ENCODE results near the gene DCAF15.

Gene DCAF15

GRCh38 chr19:13981021-13981420, 28.7 kb downstream of the DCAF15 start:
- TF ChIP-seq CTCF (IDR thresholded peaks at IDR 0.05; ENCODE audit: extremely low read depth, missing control alignments), result no peak
- no peak for DNase-seq (ENCODE audit: low spot score)

- no peak for DNase-seq (ENCODE audit: low spot score)
- TF ChIP-seq CTCF (IDR thresholded peaks at IDR 0.05; ENCODE audit: extremely low read depth, missing control alignments), result no peak
Observed at GRCh38 chr19:13981467-13981866, 29.2 kb downstream of the DCAF15 start.

GRCh38 chr19:13981988-13982501, 29.7 kb downstream of the DCAF15 start:
- DNase-seq (ENCODE audit: low spot score), result no peak
- no peak for TF ChIP-seq CTCF (IDR thresholded peaks at IDR 0.05; ENCODE audit: extremely low read depth, missing control alignments)

DNA sequence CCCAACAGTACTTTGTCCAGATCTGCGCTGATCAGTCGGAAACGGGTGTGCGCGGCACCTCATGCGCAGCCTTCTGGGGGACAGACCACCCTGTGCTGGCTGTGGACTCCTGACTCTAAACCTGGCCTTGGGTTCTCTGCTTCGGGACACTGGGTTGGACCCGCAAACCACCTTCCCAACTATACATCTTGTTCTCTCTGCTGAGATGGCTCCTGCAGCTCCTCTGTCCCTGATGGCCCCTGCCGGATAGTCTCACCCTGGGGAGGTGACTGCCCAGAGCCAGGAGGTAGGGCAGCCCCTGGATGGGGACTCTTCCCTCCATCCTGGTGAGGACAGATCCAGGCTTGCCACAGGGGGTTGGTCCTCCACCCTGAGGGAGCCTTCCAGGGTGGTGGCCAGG, 30.5 kb downstream of the DCAF15 start:
- DNase-seq (ENCODE audit: low spot score), result no peak
- TF ChIP-seq CTCF (IDR thresholded peaks at IDR 0.05; ENCODE audit: extremely low read depth, missing control alignments), result no peak

- DNase-seq (ENCODE audit: low spot score), result no peak
- no peak for TF ChIP-seq CTCF (IDR thresholded peaks at IDR 0.05; ENCODE audit: extremely low read depth, missing control alignments)
Observed at GRCh38 chr19:13983213-13983889, 31.0 kb downstream of the DCAF15 start.

GRCh38 chr19:13984186-13984585, 31.9 kb downstream of the DCAF15 start:
- no peak for TF ChIP-seq CTCF (IDR thresholded peaks at IDR 0.05; ENCODE audit: extremely low read depth, missing control alignments)
- DNase-seq (ENCODE audit: low spot score), result no peak

DNA sequence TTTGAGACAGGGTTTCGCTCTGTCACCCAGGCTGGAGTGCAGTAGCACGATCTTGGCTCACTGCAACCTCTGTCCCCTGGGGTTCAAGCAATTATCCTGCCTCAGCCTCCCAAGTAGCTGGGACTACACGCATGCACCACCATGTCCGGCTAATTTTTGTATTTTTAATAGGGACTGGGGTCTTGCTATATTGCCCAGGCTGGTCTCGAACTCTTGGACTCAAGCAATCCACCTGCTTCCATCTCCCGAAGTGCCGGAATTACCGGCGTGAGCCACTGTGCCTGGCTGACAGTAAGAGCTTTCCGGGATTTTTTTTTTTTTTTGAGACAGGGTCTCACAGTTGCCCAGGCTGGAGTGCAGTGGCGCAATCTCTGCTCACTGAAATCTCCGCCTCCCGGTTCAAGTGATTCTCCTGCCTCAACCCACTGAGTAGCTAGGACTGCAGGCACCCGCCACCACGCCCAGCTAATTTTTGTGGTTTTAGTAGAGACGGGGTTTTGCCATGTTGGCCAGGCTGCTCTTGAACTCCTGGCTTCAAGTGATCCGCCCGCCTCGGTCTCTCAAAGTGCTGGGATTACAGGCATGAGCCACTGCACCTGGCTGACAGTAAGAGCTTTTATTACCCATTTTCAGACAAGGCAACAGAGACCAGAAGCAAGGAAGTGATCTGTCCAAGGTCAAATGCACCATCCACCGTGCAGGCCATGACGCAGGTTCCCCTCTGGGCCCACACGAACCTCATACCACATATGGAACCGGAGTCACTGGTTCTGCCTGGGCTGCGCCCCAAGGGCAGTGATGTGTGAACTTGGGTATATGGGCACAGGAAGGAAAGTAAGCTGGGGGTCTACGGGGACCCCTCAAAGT, 32.8 kb downstream of the DCAF15 start:
- no peak for TF ChIP-seq CTCF (IDR thresholded peaks at IDR 0.05; ENCODE audit: extremely low read depth, missing control alignments)
- DNase-seq (ENCODE audit: low spot score), result no peak

Measured in GM20000 (cell line).